ENCODE results near the gene CYP4F8.

GRCh38 chr19:15672580-15673175 lies 57.7 kb downstream of the CYP4F8 start, which contains the start of gene CYP4F12:
- TF ChIP-seq CTCF (IDR thresholded peaks at IDR 0.05; ENCODE audit: low read depth, low read length, poor library complexity, severe bottlenecking) (no peak), EZH2phosphoT487 (IDR thresholded peaks at IDR 0.05; ENCODE audit: borderline replicate concordance, low read length) (no peak)

All from DOHH2 (cell line).